Neural progenitor cell (in vitro differentiated cells): ENCODE results near the gene SOST. TPM values are rescaled to one million over a fixed set of nuclear protein-coding genes. Genes with fewer than 3 reads are reported as not detected.
A peak's percentile ranks its signal among the peaks of the same experiment; 100 is the strongest.

Source experiments
- DNase-seq: peaks from one replicate; pipeline ENCODE4 v3.0.0-alpha.2; 2016; ENCODE audit warnings: low spot score
- H2AFZ ChIP-seq: fragments of 200-600 bp; sonication (generic); replicated peaks from 2 replicates; pipeline ENCODE4 v1.6.1; 2016; ENCODE audit warnings: antibody characterized with exemption
- H3F3A ChIP-seq: fragments of 200-600 bp; sonication (generic); 2 replicates; pipeline ENCODE4 v1.6.1; 2016; ENCODE audit warnings: antibody characterized with exemption, low read depth
- H3K27ac ChIP-seq: fragments of 200-600 bp; sonication (generic); 2 replicates; pipeline ENCODE4 v1.5.1; 2016; ENCODE audit warnings: mild to moderate bottlenecking
- H3K27me3 ChIP-seq: fragments of 200-600 bp; sonication (generic); 2 replicates; pipeline ENCODE4 v1.6.1; 2016; ENCODE audit warnings: mild to moderate bottlenecking, moderate library complexity
- H3K36me3 ChIP-seq: fragments of 200-600 bp; sonication (generic); 2 replicates; pipeline ENCODE4 v1.5.1; 2016
- H3K4me1 ChIP-seq: fragments of 200-600 bp; sonication (generic); 2 replicates; pipeline ENCODE4 v1.6.1; 2016; ENCODE audit warnings: mixed run types
- H3K4me2 ChIP-seq: fragments of 200-600 bp; sonication (generic); 2 replicates; pipeline ENCODE4 v1.6.1; 2016
- H3K4me3 ChIP-seq: fragments of 200-600 bp; sonication (generic); 2 replicates; pipeline ENCODE4 v1.5.1; 2016
- H3K79me2 ChIP-seq: fragments of 200-600 bp; sonication (generic); 2 replicates; pipeline ENCODE4 v1.6.1; 2016; ENCODE audit warnings: low read depth
- H3K9ac ChIP-seq: fragments of 200-600 bp; sonication (generic); 2 replicates; pipeline ENCODE4 v1.6.1; 2016
- H3K9me3 ChIP-seq: fragments of 200-600 bp; sonication (generic); 2 replicates; pipeline ENCODE4 v1.5.1; 2016; ENCODE audit warnings: low read depth
- H4K20me1 ChIP-seq: fragments of 200-600 bp; sonication (generic); 2 replicates; pipeline ENCODE4 v1.6.1; 2016; ENCODE audit warnings: low read depth
- H3K27ac Mint-ChIP-seq: 3 replicates; pipeline ENCODE4 v1.8.0; 2021; ENCODE audit warnings: mixed read lengths
- H3K27me3 Mint-ChIP-seq: 2 replicates; pipeline ENCODE4 v1.8.0; 2022; ENCODE audit warnings: low read depth, mild to moderate bottlenecking, inconsistent platforms, moderate library complexity, mixed read lengths; ENCODE audit not compliant: insufficient read depth
- H3K36me3 Mint-ChIP-seq: 3 replicates; pipeline ENCODE4 v1.8.0; 2021; ENCODE audit warnings: mixed read lengths
- H3K4me1 Mint-ChIP-seq: 3 replicates; pipeline ENCODE4 v1.8.0; 2021; ENCODE audit warnings: mixed read lengths
- H3K4me3 Mint-ChIP-seq: 3 replicates; pipeline ENCODE4 v1.8.0; 2021; ENCODE audit warnings: mild to moderate bottlenecking, moderate library complexity, mixed read lengths
- H3K9me3 Mint-ChIP-seq: 3 replicates; pipeline ENCODE4 v1.8.0; 2020; ENCODE audit warnings: mixed read lengths
- EZH2 ChIP-seq: fragments of 200-600 bp; sonication (generic); IDR thresholded peaks from 2 replicates; pipeline ENCODE4 v1.6.1; 2017; ENCODE audit warnings: antibody characterized with exemption, mild to moderate bottlenecking, moderate library complexity
- EZH2phosphoT487 ChIP-seq: fragments of 200-600 bp; sonication (generic); IDR thresholded peaks from 2 replicates; pipeline ENCODE4 v1.6.1; 2017; ENCODE audit warnings: antibody characterized with exemption
- total RNA-seq: library from RNA; depleted of rRNA; stranded (reverse); fragments of >200 nt; gene quantifications from 2 replicates; pipeline ENCODE4 v1.2.3, GENCODE V29; 2015; ENCODE audit warnings: low replicate concordance
- TF ChIP-seq, protein P1 (sequence below): fragments of 200-600 bp; sonication (generic); IDR thresholded peaks from 2 replicates; pipeline ENCODE4 v1.5.1; 2017; ENCODE audit warnings: antibody characterized with exemption, mild to moderate bottlenecking

SOST gene
- total RNA-seq, 1 donor from 2014 or later: 0.06 TPM

DNA sequence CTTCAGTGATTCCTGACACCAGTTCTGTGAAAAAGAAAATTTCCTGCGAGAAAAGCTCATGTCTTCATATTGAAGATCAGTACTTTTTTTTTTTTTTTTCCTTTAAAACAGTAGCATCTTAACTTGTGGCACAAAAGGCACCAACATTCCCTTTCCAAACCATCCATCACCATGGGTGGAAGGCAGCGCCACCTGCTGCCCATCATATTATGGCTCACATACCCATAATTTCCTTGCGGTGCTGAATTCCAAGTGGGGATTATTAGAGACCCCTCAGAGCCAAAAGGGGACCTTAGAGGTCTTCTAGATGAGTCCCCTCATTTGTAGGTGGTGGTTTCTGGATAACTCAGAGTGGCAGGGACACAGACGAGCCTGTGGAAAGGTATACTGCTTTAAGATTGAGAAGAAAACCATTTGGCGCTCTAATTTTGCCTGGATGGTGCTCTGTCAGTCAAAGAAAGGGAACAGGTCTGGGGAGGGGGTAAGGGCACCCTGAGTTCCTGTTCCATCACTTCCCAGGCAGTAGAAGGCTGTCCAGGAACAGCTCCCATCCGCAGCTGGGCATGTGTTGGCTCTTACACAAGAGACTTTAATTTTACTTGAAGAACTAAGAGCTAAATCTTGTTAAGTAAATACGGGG, 7.9 kb upstream of the SOST start:
- no peak overlapping the region for H3K4me3 Mint-ChIP-seq
- H3K27me3 ChIP-seq: no peaks in the 10 kb centered on the region
- no peaks in the 10 kb centered on the region for H3K27me3 Mint-ChIP-seq
- H3K4me1 ChIP-seq: peaks cover 3% of the 10 kb centered on the region
- DNase-seq: peak; percentile 83
- no peak overlapping the region for H2AFZ ChIP-seq
- no peaks in the 10 kb centered on the region for H3K9me3 Mint-ChIP-seq
- no peak overlapping the region for H3K27ac ChIP-seq
- H3K9me3 ChIP-seq: no peaks in the 10 kb centered on the region
- H3F3A ChIP-seq: peaks cover 3% of the 10 kb centered on the region
- peaks cover 3% of the 10 kb centered on the region for H3K4me1 Mint-ChIP-seq
- no peaks in the 10 kb centered on the region for H4K20me1 ChIP-seq
- peaks cover 11% of the 10 kb centered on the region for H3K36me3 Mint-ChIP-seq
- no peaks in the 10 kb centered on the region for H3K36me3 ChIP-seq
- TF ChIP-seq EZH2: no peak
- TF ChIP-seq, protein P1, sequence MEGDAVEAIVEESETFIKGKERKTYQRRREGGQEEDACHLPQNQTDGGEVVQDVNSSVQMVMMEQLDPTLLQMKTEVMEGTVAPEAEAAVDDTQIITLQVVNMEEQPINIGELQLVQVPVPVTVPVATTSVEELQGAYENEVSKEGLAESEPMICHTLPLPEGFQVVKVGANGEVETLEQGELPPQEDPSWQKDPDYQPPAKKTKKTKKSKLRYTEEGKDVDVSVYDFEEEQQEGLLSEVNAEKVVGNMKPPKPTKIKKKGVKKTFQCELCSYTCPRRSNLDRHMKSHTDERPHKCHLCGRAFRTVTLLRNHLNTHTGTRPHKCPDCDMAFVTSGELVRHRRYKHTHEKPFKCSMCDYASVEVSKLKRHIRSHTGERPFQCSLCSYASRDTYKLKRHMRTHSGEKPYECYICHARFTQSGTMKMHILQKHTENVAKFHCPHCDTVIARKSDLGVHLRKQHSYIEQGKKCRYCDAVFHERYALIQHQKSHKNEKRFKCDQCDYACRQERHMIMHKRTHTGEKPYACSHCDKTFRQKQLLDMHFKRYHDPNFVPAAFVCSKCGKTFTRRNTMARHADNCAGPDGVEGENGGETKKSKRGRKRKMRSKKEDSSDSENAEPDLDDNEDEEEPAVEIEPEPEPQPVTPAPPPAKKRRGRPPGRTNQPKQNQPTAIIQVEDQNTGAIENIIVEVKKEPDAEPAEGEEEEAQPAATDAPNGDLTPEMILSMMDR: peak; percentile 88
- H3K9ac ChIP-seq: no peak overlapping the region
- no peaks in the 10 kb centered on the region for H3K79me2 ChIP-seq
- no peak overlapping the region for H3K27ac Mint-ChIP-seq
- no peak overlapping the region for H3K4me2 ChIP-seq
- H3K4me3 ChIP-seq: no peak overlapping the region

GRCh38 chr17:43760254-43760852, 1.8 kb upstream of the SOST start:
- H3K4me3 ChIP-seq: peak overlapping the region; percentile 19
- TF ChIP-seq, protein P1: peak; percentile 100
- no peak for TF ChIP-seq EZH2phosphoT487
- H3K27me3 Mint-ChIP-seq: peaks cover 8% of the 10 kb centered on the region

GRCh38 chr17:43759836-43760235, 1.2 kb upstream of the SOST start:
- Histone ChIP-seq H2AFZ (no peak overlapping the region), H3K79me2 (no peaks in the 10 kb centered on the region), H4K20me1 (no peaks in the 10 kb centered on the region), H3K4me1 (peaks cover 11% of the 10 kb centered on the region), H3F3A (peaks cover 4% of the 10 kb centered on the region), H3K9me3 (no peaks in the 10 kb centered on the region), H3K9ac (no peak overlapping the region), H3K4me2 (peak overlapping the region; percentile 61), H3K27me3 (peaks cover 14% of the 10 kb centered on the region), H3K27ac (no peak overlapping the region), H3K36me3 (no peaks in the 10 kb centered on the region), H3K4me3 (peak overlapping the region; percentile 19)
- Mint-ChIP-seq H3K4me1 (peaks cover 40% of the 10 kb centered on the region), H3K27ac (peak overlapping the region; percentile 69), H3K4me3 (peak overlapping the region; percentile 72), H3K36me3 (no peaks in the 10 kb centered on the region), H3K27me3 (peaks cover 8% of the 10 kb centered on the region), H3K9me3 (no peaks in the 10 kb centered on the region)
- TF ChIP-seq EZH2: no peak
- TF ChIP-seq, protein P1: no peak
- no peak for TF ChIP-seq EZH2phosphoT487
- no peak for DNase-seq

More at GRCh38 chr17:43760254-43760852, 1.8 kb upstream of the SOST start:
- H2AFZ ChIP-seq: no peak overlapping the region
- peak overlapping the region; percentile 72 for H3K4me3 Mint-ChIP-seq
- H4K20me1 ChIP-seq: no peaks in the 10 kb centered on the region
- no peaks in the 10 kb centered on the region for H3K79me2 ChIP-seq
- no peaks in the 10 kb centered on the region for H3K9me3 ChIP-seq
- peaks cover 4% of the 10 kb centered on the region for H3F3A ChIP-seq
- H3K36me3 Mint-ChIP-seq: no peaks in the 10 kb centered on the region
- H3K27me3 ChIP-seq: peaks cover 8% of the 10 kb centered on the region
- H3K27ac Mint-ChIP-seq: peak overlapping the region; percentile 69
- peak overlapping the region; percentile 61 for H3K4me2 ChIP-seq
- peaks cover 40% of the 10 kb centered on the region for H3K4me1 Mint-ChIP-seq
- H3K9me3 Mint-ChIP-seq: no peaks in the 10 kb centered on the region
- no peak overlapping the region for H3K9ac ChIP-seq
- H3K4me1 ChIP-seq: peaks cover 11% of the 10 kb centered on the region
- peak; percentile 95 for DNase-seq
- H3K36me3 ChIP-seq: no peaks in the 10 kb centered on the region
- H3K27ac ChIP-seq: no peak overlapping the region
